Right lobe of liver (tissue), 4 donors: ENCODE data around the gene UGT2B28.
"Not testable (repeated sequence)": the region's sequence is repeated elsewhere in the genome, so short reads cannot be mapped to it uniquely, and the experiment has no call there.

ENCODE experiments used
- POLR2A ChIP-seq: fragments of 450-650 bp; IDR thresholded peaks from one replicate; pipeline ENCODE4 v1.6.1; 2017; ENCODE audit warnings: antibody characterized with exemption, mild to moderate bottlenecking
- TF ChIP-seq, protein P1 (sequence below), 4 donors: fragments of 200-600 bp in 3 of 4; fragments of 450-650 bp in 1 of 4; IDR thresholded peaks; one replicate each; pipeline versions ENCODE4 v1.5.1 to v1.8.0; 2016 to 2022; ENCODE audit warnings: antibody characterized with exemption in 4 of 4, mild to moderate bottlenecking in 2 of 4
- donor health status: DM: no; HTN: no; CAD: no.
- donor health status: DM: no; HTN: no; CAD: no.
- donor health status: DM: no; HTN: yes; CAD: no.

DNA sequence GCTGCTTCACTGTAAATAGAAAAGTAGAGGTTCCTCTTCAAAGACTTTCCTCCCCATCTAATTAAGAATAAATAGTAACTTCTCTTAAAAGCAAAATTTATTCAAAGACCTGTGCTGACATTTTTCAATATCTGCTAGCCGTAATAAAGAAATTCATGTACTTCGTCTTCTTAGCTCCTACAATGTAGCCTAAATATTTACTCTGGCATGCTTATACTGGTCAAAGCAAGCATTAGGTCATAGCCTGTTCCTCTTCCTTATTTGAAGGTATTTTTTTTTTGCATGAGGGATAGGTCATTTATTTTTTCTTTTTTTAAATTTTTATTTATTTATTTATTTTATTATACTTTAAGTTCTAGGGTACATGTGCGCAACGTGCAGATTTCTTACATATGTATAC lies 30.0 kb downstream of the UGT2B28 start:
- TF ChIP-seq, protein P1, sequence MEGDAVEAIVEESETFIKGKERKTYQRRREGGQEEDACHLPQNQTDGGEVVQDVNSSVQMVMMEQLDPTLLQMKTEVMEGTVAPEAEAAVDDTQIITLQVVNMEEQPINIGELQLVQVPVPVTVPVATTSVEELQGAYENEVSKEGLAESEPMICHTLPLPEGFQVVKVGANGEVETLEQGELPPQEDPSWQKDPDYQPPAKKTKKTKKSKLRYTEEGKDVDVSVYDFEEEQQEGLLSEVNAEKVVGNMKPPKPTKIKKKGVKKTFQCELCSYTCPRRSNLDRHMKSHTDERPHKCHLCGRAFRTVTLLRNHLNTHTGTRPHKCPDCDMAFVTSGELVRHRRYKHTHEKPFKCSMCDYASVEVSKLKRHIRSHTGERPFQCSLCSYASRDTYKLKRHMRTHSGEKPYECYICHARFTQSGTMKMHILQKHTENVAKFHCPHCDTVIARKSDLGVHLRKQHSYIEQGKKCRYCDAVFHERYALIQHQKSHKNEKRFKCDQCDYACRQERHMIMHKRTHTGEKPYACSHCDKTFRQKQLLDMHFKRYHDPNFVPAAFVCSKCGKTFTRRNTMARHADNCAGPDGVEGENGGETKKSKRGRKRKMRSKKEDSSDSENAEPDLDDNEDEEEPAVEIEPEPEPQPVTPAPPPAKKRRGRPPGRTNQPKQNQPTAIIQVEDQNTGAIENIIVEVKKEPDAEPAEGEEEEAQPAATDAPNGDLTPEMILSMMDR (IDR thresholded peaks at IDR 0.05), result not testable (repeated sequence)
- not testable (repeated sequence) for TF ChIP-seq POLR2A
